A673 (cell line): ENCODE data around the gene ZMYND11. TPM values are rescaled to one million over a fixed set of nuclear protein-coding genes. Genes with fewer than 3 reads are reported as not detected.
"Not testable (repeated sequence)": the region's sequence is repeated elsewhere in the genome, so short reads cannot be mapped to it uniquely, and the experiment has no call there.

Experiments used
- BruUV-seq: library from RNA; stranded (reverse); fragments of 400-500 nt; replicated peaks from 2 replicates; lab custom pipeline; 2021; lab: Mats Ljungman, UMichigan
- CTCF ChIA-PET: fragments of 300-600 bp; sonication (Branson Sonifier 250); formaldehyde crosslinking; loops from one replicate; lab custom pipeline; 2022; ENCODE audit warnings: antibody characterized with exemption; lab: Charles Lee
- POLR2A ChIA-PET: fragments of 300-600 bp; sonication (Branson Sonifier 250); formaldehyde crosslinking; loops from one replicate; lab custom pipeline; 2022; ENCODE audit warnings: antibody characterized with exemption; ENCODE audit not compliant: low non-redundant PET; lab: Charles Lee
- DNase-seq: peaks from one replicate; pipeline ENCODE4 v3.0.0-alpha.2; 2015; ENCODE audit warnings: low spot score
- H3K27ac ChIP-seq: fragments of 200-600 bp; sonication (generic); 2 replicates; pipeline ENCODE4 v1.5.1; 2016; ENCODE audit warnings: mixed run types, low read depth, mild to moderate bottlenecking, mixed read lengths, antibody characterized with exemption, low read length; ENCODE audit not compliant: poor library complexity, severe bottlenecking
- H3K27me3 ChIP-seq: fragments of 200-600 bp; sonication (generic); replicated peaks from 2 replicates; pipeline ENCODE4 v1.6.1; 2017; ENCODE audit warnings: mixed run types, low read depth, mild to moderate bottlenecking, mixed read lengths, antibody characterized with exemption, low read length; ENCODE audit not compliant: insufficient read depth, poor library complexity
- H3K36me3 ChIP-seq: fragments of 200-600 bp; sonication (generic); 2 replicates; pipeline ENCODE4 v1.6.1; 2016; ENCODE audit warnings: mixed run types, mild to moderate bottlenecking, mixed read lengths, antibody characterized with exemption, low read length; ENCODE audit not compliant: insufficient read depth, poor library complexity, severe bottlenecking
- H3K4me1 ChIP-seq: fragments of 200-600 bp; sonication (generic); 2 replicates; pipeline ENCODE4 v1.6.1; 2017; ENCODE audit warnings: mixed run types, mild to moderate bottlenecking, mixed read lengths, antibody characterized with exemption, low read length; ENCODE audit not compliant: insufficient read depth, poor library complexity, severe bottlenecking
- H3K4me3 ChIP-seq: fragments of 200-600 bp; sonication (generic); 2 replicates; pipeline ENCODE4 v1.5.1; 2016; ENCODE audit warnings: low read depth, mixed run types, mild to moderate bottlenecking, mixed read lengths, low read length; ENCODE audit not compliant: poor library complexity, severe bottlenecking
- H3K9me3 ChIP-seq: fragments of 200-600 bp; sonication (generic); 2 replicates; pipeline ENCODE4 v1.6.1; 2016; ENCODE audit warnings: mixed run types, low read depth, mild to moderate bottlenecking, mixed read lengths, antibody characterized with exemption, low read length; ENCODE audit not compliant: poor library complexity, severe bottlenecking
- CTCF ChIP-seq: fragments of 300-800, 200-600 bp; sonication (generic); conservative IDR thresholded peaks from 2 replicates; pipeline ENCODE4 v1.5.1; 2017; ENCODE audit warnings: low read depth, mild to moderate bottlenecking, antibody characterized with exemption, low read length, moderate library complexity, mixed read lengths
- EZH2 ChIP-seq: fragments of 200-600 bp; sonication (generic); IDR thresholded peaks from 2 replicates; pipeline ENCODE4 v1.6.1; 2017; ENCODE audit warnings: borderline replicate concordance, low read depth, mild to moderate bottlenecking, mixed read lengths, antibody characterized with exemption, low read length; ENCODE audit not compliant: poor library complexity, severe bottlenecking
- intact Hi-C: fragments of 100-400 bp; cut with micrococcal nuclease; formaldehyde crosslinking; loops from one replicate; pipeline ENCODE4 v1.10.0; 2022; ENCODE audit not compliant: unreplicated experiment
- total RNA-seq: library from RNA; stranded (reverse); gene quantifications from 2 replicates; pipeline ENCODE4 v1.2.3, GENCODE V29; 2021

The ZMYND11 gene
- total RNA-seq, 1 experiment from 2014 or later, result 82.8 TPM

DNA sequence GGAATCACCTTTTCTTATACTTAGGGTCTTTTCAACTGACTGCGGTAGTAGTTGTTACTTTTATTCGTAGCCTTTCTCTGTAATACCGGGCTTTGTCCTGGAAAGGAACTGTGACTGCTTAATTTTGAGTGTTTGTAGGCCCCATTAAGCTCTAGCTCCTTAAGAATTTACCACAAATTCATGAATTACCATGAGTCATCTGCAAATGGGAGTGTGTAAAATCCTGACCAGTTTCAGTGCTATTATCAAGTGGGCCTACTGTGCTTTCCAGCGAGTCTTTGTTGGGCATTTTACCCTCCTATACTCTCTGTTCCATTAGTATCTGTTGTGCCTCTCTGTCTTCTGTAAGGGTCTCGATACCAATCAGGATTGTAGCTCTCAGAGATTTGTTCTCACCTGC, 49.7 kb downstream of the ZMYND11 start:
- ChIA-PET CTCF (no interaction called here), POLR2A (no interaction called here)
- intact Hi-C loops, result no loop called here
- H3K4me3 ChIP-seq, result no peak overlapping the region
- peak; percentile 59 for DNase-seq
- TF ChIP-seq EZH2, result no peak
- no peak for TF ChIP-seq CTCF
- BruUV-seq, result no TSS peak
- H3K36me3 ChIP-seq, result peaks cover 24% of the 10 kb centered on the region
- peaks cover 7% of the 10 kb centered on the region for H3K9me3 ChIP-seq
- H3K27ac ChIP-seq, result peak overlapping the region; percentile 1
- no peaks in the 10 kb centered on the region for H3K27me3 ChIP-seq
- H3K4me1 ChIP-seq, result peaks cover 3% of the 10 kb centered on the region

- DNase-seq, BruUV-seq, H3K4me1 ChIP-seq, POLR2A ChIA-PET, CTCF ChIA-PET, H3K4me3 ChIP-seq, H3K27me3 ChIP-seq, H3K9me3 ChIP-seq, intact Hi-C loops, H3K27ac ChIP-seq: not testable (repeated sequence)
- peaks cover 21% of the 10 kb centered on the region for H3K36me3 ChIP-seq
These were observed 50.3 kb downstream of the ZMYND11 start for GRCh38 chr10:185571-185970.

DNA sequence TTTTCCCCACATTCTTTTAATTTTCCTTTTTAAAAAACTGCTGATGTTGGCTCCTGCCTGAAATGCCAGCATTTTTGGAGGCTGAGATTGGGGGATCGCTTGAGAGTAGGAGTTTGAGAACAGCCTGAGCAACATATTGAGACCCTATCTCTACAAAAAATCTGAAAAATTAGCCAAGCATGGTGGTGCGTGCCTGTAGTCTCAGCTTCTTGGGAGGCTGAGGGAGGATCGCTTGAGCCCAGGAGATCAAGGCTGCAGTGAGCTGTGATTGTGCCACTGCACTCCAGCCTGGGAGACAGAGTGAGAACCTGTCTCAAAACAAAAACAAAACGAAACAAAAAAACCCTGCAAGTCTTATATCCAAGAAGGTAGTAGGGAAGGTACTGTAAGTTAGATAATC, 51.7 kb downstream of the ZMYND11 start:
- BruUV-seq, result no TSS peak
- peaks cover 11% of the 10 kb centered on the region for H3K4me1 ChIP-seq
- H3K27me3 ChIP-seq, result no peaks in the 10 kb centered on the region
- peaks cover 18% of the 10 kb centered on the region for H3K36me3 ChIP-seq
- H3K27ac ChIP-seq, result no peak overlapping the region
- no peak overlapping the region for H3K4me3 ChIP-seq
- no peak for TF ChIP-seq EZH2
- no peak for TF ChIP-seq CTCF
- ChIA-PET CTCF (no interaction called here), POLR2A (no interaction called here)
- intact Hi-C loops, result no loop called here
- no peak for DNase-seq
- peaks cover 7% of the 10 kb centered on the region for H3K9me3 ChIP-seq

DNA sequence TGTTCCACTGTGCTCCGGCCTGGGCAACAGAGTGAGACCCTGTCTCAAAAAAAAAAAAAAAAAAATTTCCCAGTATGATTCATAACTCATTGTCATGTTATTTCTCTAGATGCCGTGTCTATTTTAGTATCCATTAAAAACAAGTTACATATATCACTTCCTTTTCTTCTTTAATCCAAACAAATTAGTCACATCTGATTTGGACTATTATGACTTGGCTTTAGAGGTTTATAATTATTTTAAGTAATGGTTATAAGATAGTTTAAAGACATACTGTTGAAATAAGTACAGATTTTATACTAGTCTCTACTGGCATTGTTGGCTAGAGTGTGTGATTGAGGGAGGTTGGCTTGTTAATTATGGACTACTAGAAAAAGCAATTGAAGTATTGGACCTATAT, 53.3 kb downstream of the ZMYND11 start:
- Histone ChIP-seq H3K27me3 (no peaks in the 10 kb centered on the region), H3K9me3 (peaks cover 7% of the 10 kb centered on the region), H3K4me3 (no peak overlapping the region), H3K4me1 (peaks cover 18% of the 10 kb centered on the region), H3K27ac (no peak overlapping the region), H3K36me3 (peaks cover 5% of the 10 kb centered on the region)
- CTCF ChIA-PET, result no interaction called here
- intact Hi-C loops, result no loop called here
- no TSS peak for BruUV-seq
- TF ChIP-seq EZH2 (no peak), CTCF (no peak)
- POLR2A ChIA-PET, result no interaction called here
- peak; percentile 7 for DNase-seq
